CD8-positive, alpha-beta memory T cell (primary cell): ENCODE measurements around the gene CDH3. TPM values are rescaled to one million over a fixed set of nuclear protein-coding genes. Genes with fewer than 3 reads are reported as not detected.

Source experiments
- polyA plus RNA-seq: library from polyadenylated mRNA; unstranded; fragments of 300-500 nt; fragmentation: Illumina TruSeq; gene quantifications from one replicate; pipeline ENCODE4 v1.2.3, GENCODE V29; 2021
- total RNA-seq, 2 experiments: library from RNA; stranded (reverse); gene quantifications; one replicate each; pipeline ENCODE4 v1.2.3, GENCODE V29; 2021

CDH3 gene
- total and polyA plus RNA-seq, 3 experiments from 2014 or later = 0.14 TPM; not detected in 2

Other genes starting within 250 kb of the CDH3 start
- under 1 TPM; 0.15 to 0.22 TPM for gene SMPD3, start 196.8 kb upstream of the CDH3 start, total RNA-seq
- 1.6 TPM for gene SMPD3, start 196.8 kb upstream of the CDH3 start, polyA plus RNA-seq
- gene ZFP90, start 106.0 kb upstream of the CDH3 start, total RNA-seq = 10 to 100 TPM; 22.4 to 24.3 TPM
- 24.0 TPM for gene ZFP90, start 106.0 kb upstream of the CDH3 start, polyA plus RNA-seq
- gene CDH1, start 92.0 kb downstream of the CDH3 start, total RNA-seq = under 1 TPM; 0.18 to 0.37 TPM
- gene CDH1, start 92.0 kb downstream of the CDH3 start, polyA plus RNA-seq = 0.94 TPM
- 10 to 100 TPM; 28.9 to 30.3 TPM for gene TANGO6, start 198.2 kb downstream of the CDH3 start, total RNA-seq
- 19.5 TPM for gene TANGO6, start 198.2 kb downstream of the CDH3 start, polyA plus RNA-seq